LNCAP (cell line): ENCODE data around the gene C11orf68.

Experiments used
- TF ChIP-seq, protein P1 (sequence below): fragments of 450-650 bp; IDR thresholded peaks from 2 replicates; pipeline ENCODE4 v1.5.1; 2017; ENCODE audit warnings: mild to moderate bottlenecking

C11orf68 gene

DNA sequence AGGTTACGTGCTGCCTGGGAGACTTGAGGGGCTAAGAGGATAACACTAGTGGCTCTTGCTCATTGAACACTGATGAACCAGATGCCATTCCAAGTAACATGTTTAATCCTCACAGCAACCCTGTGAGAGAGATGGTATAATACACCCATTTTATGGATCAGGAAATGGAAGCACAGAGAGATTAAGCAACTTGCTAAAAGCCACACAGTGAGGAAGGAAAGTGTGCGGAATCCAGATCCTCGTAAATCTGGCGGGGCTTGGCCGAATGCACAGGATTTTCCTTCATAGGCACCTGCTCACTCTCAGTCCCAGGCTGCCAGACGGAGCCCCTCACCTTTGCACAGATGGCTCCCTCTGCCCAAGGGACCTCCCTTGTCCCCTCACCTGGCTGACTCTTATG, 11.0 kb downstream of the C11orf68 start:
- TF ChIP-seq, protein P1, sequence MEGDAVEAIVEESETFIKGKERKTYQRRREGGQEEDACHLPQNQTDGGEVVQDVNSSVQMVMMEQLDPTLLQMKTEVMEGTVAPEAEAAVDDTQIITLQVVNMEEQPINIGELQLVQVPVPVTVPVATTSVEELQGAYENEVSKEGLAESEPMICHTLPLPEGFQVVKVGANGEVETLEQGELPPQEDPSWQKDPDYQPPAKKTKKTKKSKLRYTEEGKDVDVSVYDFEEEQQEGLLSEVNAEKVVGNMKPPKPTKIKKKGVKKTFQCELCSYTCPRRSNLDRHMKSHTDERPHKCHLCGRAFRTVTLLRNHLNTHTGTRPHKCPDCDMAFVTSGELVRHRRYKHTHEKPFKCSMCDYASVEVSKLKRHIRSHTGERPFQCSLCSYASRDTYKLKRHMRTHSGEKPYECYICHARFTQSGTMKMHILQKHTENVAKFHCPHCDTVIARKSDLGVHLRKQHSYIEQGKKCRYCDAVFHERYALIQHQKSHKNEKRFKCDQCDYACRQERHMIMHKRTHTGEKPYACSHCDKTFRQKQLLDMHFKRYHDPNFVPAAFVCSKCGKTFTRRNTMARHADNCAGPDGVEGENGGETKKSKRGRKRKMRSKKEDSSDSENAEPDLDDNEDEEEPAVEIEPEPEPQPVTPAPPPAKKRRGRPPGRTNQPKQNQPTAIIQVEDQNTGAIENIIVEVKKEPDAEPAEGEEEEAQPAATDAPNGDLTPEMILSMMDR: no peak

DNA sequence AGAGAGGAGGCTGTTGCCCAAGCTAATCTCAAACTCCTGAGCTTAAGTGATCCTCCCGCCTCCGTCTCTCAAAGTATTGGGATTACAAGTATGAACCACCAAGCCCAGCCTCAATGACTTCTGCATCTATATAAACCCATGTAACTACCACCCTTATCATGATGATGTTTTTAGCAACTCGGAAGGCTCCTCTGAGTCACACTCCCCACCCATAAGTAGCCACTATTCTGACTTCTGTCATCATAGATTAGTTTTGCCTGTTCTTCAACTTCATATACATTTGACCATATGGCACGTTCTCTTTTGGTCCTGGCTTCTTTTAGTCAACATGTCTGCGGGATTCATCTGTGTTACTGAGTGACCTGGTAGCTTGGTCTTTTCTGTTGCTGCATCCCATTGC, 12.3 kb downstream of the C11orf68 start:
- TF ChIP-seq, protein P1: no peak

GRCh38 chr11:65903715-65904114, 15.1 kb downstream of the C11orf68 start:
- TF ChIP-seq, protein P1: no peak

DNA sequence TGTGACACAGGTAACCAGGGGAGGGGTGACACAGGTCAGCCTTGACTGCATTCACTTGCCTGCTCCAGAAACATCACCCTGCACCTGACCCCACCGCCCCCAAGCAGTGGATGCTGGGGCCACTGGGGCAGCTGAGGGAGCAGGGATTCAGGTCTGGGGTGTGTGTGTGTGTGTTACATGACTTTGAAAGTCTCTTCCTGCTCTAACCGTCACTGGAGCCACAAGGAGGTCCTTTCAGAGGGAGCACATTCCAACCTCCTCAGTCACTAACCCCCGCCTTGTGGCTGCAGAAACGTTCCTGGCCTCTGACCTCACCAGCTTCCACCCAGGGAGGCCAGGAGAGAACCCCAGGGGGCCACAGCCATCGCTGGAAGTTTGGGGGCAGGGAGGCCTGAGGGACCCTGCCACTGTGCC, 15.8 kb downstream of the C11orf68 start:
- TF ChIP-seq, protein P1: no peak

DNA sequence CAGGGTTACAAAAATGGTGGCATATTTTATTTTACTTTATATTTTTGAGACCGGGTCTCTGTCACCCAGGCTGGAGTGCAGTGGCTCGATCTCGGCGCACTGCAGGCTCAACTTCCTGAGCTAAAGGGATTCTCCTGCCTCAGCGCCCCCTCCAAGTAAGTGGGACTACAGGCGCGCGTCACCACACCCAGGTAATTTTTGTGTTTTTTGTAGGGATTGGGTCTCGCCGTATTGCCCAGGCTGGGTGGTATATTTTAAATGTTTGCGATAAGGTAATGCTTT, 18.0 kb downstream of the C11orf68 start:
- TF ChIP-seq, protein P1: no peak

GRCh38 chr11:65900125-65900898, 18.6 kb downstream of the C11orf68 start, which contains the start of gene FOSL1:
Gene FOSL1 (minus strand): TSS chr11:65900388. CDS start chr11:65900339, 49 bp downstream.
- TF ChIP-seq, protein P1: no peak

DNA sequence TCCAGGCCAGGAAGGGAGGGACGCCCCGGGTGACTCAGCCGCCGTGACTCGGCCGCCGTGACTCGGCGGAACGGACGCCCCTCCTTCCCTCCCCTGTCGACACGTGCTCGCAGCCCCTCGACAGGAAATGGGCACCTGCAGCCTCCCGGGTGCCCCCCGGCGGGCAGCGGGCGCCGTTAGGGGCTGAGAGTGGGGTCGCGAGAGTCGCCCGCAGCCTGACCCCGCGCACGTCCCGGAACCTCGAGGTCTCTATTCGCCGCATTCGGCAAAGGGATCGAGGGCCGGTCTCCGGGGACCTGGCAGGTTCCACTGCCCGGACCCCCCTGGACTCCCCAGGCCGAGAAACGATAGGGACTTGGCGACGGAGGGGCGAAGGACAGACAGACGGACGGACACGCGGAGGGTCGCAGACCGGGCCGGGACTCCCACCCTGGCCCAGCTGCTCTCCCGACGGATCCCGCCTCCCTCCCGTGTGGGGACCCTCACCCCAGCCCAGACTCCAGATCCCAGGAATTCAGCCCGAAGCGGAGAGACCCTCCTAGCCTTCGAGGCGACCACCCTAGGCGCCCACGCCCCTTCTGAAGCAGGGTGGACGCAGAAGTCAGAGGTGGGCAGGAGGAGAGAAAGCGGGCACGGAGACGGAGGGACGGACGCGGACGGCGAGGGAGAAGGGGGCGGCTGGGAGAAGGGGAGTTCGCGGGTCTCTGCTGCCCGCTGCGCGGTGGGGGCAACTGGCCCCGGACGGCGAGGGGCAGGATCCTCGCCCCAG, 19.3 kb downstream of the C11orf68 start:
- TF ChIP-seq, protein P1: no peak
